Testis (tissue), 3 donors: ENCODE measurements around the gene HOXD1. TPM values are rescaled to one million over a fixed set of nuclear protein-coding genes. Genes with fewer than 3 reads are reported as not detected.

Source experiments
- DNase-seq: peaks from one replicate; pipeline ENCODE4 v3.0.0-alpha.2; 2019
- H3K27ac ChIP-seq, 2 donors: fragments of 200-600 bp; sonication (generic); one replicate each; pipeline ENCODE4 v1.5.1; 2019
- H3K27me3 ChIP-seq: fragments of 200-600 bp; sonication (generic); one replicate; pipeline ENCODE4 v1.5.1; 2019
- H3K36me3 ChIP-seq: fragments of 200-600 bp; sonication (generic); one replicate; pipeline ENCODE4 v1.5.1; 2017; ENCODE audit warnings: low read depth; ENCODE audit errors: missing control alignments
- H3K4me1 ChIP-seq: fragments of 200-600 bp; sonication (generic); one replicate; pipeline ENCODE4 v1.5.1; 2019
- H3K4me3 ChIP-seq, 2 donors: fragments of 200-600 bp; sonication (generic); one replicate each; pipeline ENCODE4 v1.5.1; 2017 to 2019
- H3K9me3 ChIP-seq: fragments of 200-600 bp; sonication (generic); one replicate; pipeline ENCODE4 v1.5.1; 2017
- POLR2A ChIP-seq: fragments of 450-650 bp; IDR thresholded peaks from one replicate; pipeline ENCODE4 v1.6.1; 2017; ENCODE audit warnings: antibody characterized with exemption, mild to moderate bottlenecking, moderate library complexity
- WGBS, 2 donors: methylation state at CpG; one replicate each; pipeline ENCODE4 v1.1.5; 2018; 5-methylcytosine and 5-hydroxymethylcytosine counted together
- intact Hi-C: fragments of 100-400 bp; cut with DNase I; formaldehyde crosslinking; loops from one replicate; pipeline ENCODE4 v1.15.1; 2023; ENCODE audit warnings: low total_unique reads
- polyA plus RNA-seq: library from polyadenylated mRNA; stranded (reverse); fragments of 350-450 nt; fragmentation: Illumina TruSeq; extraction: RNeasy Lipid Tissue Mini Kit (QIAGEN cat#74804); gene quantifications from one replicate; pipeline ENCODE4 v1.2.3, GENCODE V29; 2014; ENCODE audit warnings: low read depth, low replicate concordance; ENCODE audit not compliant: insufficient read depth
- total RNA-seq, 2 donors: library from RNA; depleted of rRNA; stranded (reverse); fragments of >200 nt; gene quantifications; one replicate each; pipeline ENCODE4 v1.2.3, GENCODE V29; 2016
- TF ChIP-seq, protein P1 (sequence below), 3 experiments: fragments of 450-650 bp in 2 of 3; fragments of 200-600 bp in 1 of 3; sonication (generic) in 1 of 3; IDR thresholded peaks; one replicate each; pipeline ENCODE4 v1.5.1; 2016 to 2019; ENCODE audit warnings: antibody characterized with exemption in 3 of 3, mild to moderate bottlenecking in 2 of 3, moderate library complexity in 1 of 3

Gene HOXD1
- total and polyA plus RNA-seq, 3 donors from 2014 or later = 1.8 to 7.6 (median 5.5) TPM

- WGBS, 2 donors = 63 to 67% methylated on average over 1 of the region's 1 CpG
- Histone ChIP-seq H3K4me1 (no peaks in the 10 kb centered on the region), H3K9me3 (no peaks in the 10 kb centered on the region), H3K27me3 (no peaks in the 10 kb centered on the region), H3K36me3 (no peaks in the 10 kb centered on the region), H3K4me3 (no peak overlapping the region), H3K27ac (no peak overlapping the region)
- intact Hi-C loops = no loop called here
- no peak for DNase-seq
- TF ChIP-seq, protein P1, sequence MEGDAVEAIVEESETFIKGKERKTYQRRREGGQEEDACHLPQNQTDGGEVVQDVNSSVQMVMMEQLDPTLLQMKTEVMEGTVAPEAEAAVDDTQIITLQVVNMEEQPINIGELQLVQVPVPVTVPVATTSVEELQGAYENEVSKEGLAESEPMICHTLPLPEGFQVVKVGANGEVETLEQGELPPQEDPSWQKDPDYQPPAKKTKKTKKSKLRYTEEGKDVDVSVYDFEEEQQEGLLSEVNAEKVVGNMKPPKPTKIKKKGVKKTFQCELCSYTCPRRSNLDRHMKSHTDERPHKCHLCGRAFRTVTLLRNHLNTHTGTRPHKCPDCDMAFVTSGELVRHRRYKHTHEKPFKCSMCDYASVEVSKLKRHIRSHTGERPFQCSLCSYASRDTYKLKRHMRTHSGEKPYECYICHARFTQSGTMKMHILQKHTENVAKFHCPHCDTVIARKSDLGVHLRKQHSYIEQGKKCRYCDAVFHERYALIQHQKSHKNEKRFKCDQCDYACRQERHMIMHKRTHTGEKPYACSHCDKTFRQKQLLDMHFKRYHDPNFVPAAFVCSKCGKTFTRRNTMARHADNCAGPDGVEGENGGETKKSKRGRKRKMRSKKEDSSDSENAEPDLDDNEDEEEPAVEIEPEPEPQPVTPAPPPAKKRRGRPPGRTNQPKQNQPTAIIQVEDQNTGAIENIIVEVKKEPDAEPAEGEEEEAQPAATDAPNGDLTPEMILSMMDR (IDR thresholded peaks at IDR 0.05) = no peak
- TF ChIP-seq POLR2A = no peak
Measured at GRCh38 chr2:176193048-176193447, 4.6 kb downstream of the HOXD1 start.

DNA sequence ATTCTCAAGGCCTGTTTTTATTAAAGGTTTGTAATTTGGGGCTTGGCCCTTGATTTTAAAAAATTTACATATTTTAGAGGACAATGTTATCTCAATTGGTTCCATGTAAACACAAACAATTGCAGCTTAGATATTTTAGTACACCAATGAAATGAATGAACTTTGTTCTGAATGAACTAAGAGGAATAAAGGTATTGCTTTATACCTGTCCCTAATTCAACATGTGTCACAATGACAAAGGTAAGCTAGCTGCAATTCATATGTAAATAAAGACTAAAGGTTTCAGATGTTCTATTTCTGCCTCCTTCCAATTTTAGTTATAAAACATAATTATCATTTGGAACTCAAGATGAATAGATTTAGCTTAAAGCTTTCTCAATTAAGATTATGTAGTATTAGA is 11.4 kb downstream of the HOXD1 start:
- intact Hi-C loops = no loop called here
- H3K27me3 ChIP-seq = no peaks in the 10 kb centered on the region
- TF ChIP-seq, protein P1 (IDR thresholded peaks at IDR 0.05) = no peak
- TF ChIP-seq POLR2A = no peak
- H3K4me1 ChIP-seq = no peaks in the 10 kb centered on the region
- DNase-seq = no peak
- H3K27ac ChIP-seq = no peak overlapping the region
- no peaks in the 10 kb centered on the region for H3K9me3 ChIP-seq
- H3K4me3 ChIP-seq = no peak overlapping the region
- no peaks in the 10 kb centered on the region for H3K36me3 ChIP-seq

GRCh38 chr2:176200971-176201370 is 12.5 kb downstream of the HOXD1 start:
- 59 to 77% methylated on average over 21 of the region's 21 CpGs for WGBS, 2 donors
- H3K27me3 ChIP-seq = no peaks in the 10 kb centered on the region
- intact Hi-C loops = no loop called here

GRCh38 chr2:176202491-176202890 is 14.0 kb downstream of the HOXD1 start:
- H3K4me1 ChIP-seq = no peaks in the 10 kb centered on the region
- TF ChIP-seq POLR2A = no peak
- TF ChIP-seq, protein P1 (IDR thresholded peaks at IDR 0.05) = no peak
- H3K4me3 ChIP-seq = no peak overlapping the region
- no peak overlapping the region for H3K27ac ChIP-seq
- no peaks in the 10 kb centered on the region for H3K36me3 ChIP-seq
- H3K9me3 ChIP-seq = no peaks in the 10 kb centered on the region
- H3K27me3 ChIP-seq = no peaks in the 10 kb centered on the region
- intact Hi-C loops = no loop called here
- DNase-seq = no peak
- WGBS, 2 donors = 90 to 93% methylated on average over 7 of the region's 7 CpGs

More at GRCh38 chr2:176200971-176201370, 12.5 kb downstream of the HOXD1 start:
- TF ChIP-seq, protein P1 (IDR thresholded peaks at IDR 0.05) = no peak
- no peak for TF ChIP-seq POLR2A
- Histone ChIP-seq H3K27ac (no peak overlapping the region), H3K4me3 (no peak overlapping the region), H3K9me3 (no peaks in the 10 kb centered on the region), H3K36me3 (no peaks in the 10 kb centered on the region), H3K4me1 (no peaks in the 10 kb centered on the region)
- no peak for DNase-seq

GRCh38 chr2:176205126-176205525 is 16.7 kb downstream of the HOXD1 start:
- 100% methylated on average over 1 of the region's 1 CpG for WGBS, 2 donors
- Histone ChIP-seq H3K27ac (no peak overlapping the region), H3K27me3 (no peaks in the 10 kb centered on the region), H3K4me1 (no peaks in the 10 kb centered on the region), H3K4me3 (no peak overlapping the region), H3K36me3 (no peaks in the 10 kb centered on the region), H3K9me3 (no peaks in the 10 kb centered on the region)
- no peak for DNase-seq
- TF ChIP-seq POLR2A = no peak
- TF ChIP-seq, protein P1 (IDR thresholded peaks at IDR 0.05) = no peak
- intact Hi-C loops = no loop called here
